ENCODE results near the gene PTPRM. TPM values are rescaled to one million over a fixed set of nuclear protein-coding genes. Genes with fewer than 3 reads are reported as not detected.

The PTPRM gene
- total and polyA plus RNA-seq, 2 of the 4 experiments (the other 2 are of a cell fraction), result 28.3 to 51.2 TPM

DNA sequence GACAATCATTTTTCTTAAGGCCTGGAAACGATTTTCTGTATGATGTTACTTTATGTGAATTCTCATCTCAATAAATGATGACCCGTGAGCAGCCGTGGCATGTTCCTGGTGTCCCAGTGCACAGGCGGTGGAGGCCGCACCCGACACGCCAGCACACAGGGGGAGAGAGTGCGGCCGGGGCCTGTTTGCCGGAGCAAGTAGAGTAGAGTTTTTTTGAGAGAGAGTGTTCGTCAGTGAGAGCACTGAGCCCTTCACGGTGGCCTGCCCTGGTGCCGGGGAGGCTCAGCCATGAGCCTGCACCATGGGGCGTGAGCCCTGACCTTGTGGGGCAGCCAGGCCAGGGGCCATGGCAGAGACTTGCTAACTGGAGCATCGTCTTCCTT is 839.7 kb downstream of the PTPRM start:
- H3K4ac ChIP-seq (ENCODE audit: low read depth, low read length), result no peak overlapping the region
- no peak overlapping the region for H3K4me3 ChIP-seq (ENCODE audit: insufficient read depth, low read depth, low read length)
- no peaks in the 10 kb centered on the region for H3K27me3 ChIP-seq (ENCODE audit: control insufficient read depth, insufficient read depth, low read length)
- dilution Hi-C loops (cut with HindIII; ENCODE audit: low sequenced_read_pairs, unreplicated experiment), result no loop called here
- no peak overlapping the region for H4K91ac ChIP-seq (ENCODE audit: insufficient read depth, low read depth, low read length)
- H3K9me3 ChIP-seq (ENCODE audit: control insufficient read depth, insufficient read depth, low read length), result peaks cover 2% of the 10 kb centered on the region
- no peak overlapping the region for H3K23ac ChIP-seq (ENCODE audit: low read depth, low read length)
- ATAC-seq (ENCODE audit: low read depth) (no peak), DNase-seq (no peak)
- H3K27ac ChIP-seq (ENCODE audit: insufficient read depth, low read length), result no peak overlapping the region
- CTCF ChIA-PET, result no interaction called here
- H3K36me3 ChIP-seq (ENCODE audit: control insufficient read depth, insufficient read depth, low read length), result peaks cover 4% of the 10 kb centered on the region; the same call in 1 of the 2 replicates
- H2AFZ ChIP-seq (replicated peaks; ENCODE audit: low read length, poor library complexity), result no peak overlapping the region
- no peak overlapping the region for H3K18ac ChIP-seq (ENCODE audit: low read depth, low read length)
- no peak overlapping the region for H3K9ac ChIP-seq (ENCODE audit: low read depth, low read length)
- intact Hi-C loops (cut with micrococcal nuclease), result no loop called here
- H4K8ac ChIP-seq (ENCODE audit: low read depth in 2 of 2, low read length in 2 of 2), result no peak overlapping the region
- POLR2A ChIA-PET (ENCODE audit: unreplicated experiment), result no interaction called here
- no peaks in the 10 kb centered on the region for H3K4me1 ChIP-seq (ENCODE audit: control insufficient read depth, insufficient read depth, low read length)
- no peak overlapping the region for H3K14ac ChIP-seq (replicated peaks; ENCODE audit: low read depth, low read length)
- no peak overlapping the region for H2AK9ac ChIP-seq (replicated peaks; ENCODE audit: low read depth, low read length, poor library complexity)
- no peak overlapping the region for H3K4me2 ChIP-seq (ENCODE audit: low read depth, low read length)
- no peaks in the 10 kb centered on the region for H4K20me1 ChIP-seq (ENCODE audit: insufficient read depth, low read length)
- BruUV-seq (replicated peaks), result no TSS peak
- H2AK5ac ChIP-seq (ENCODE audit: low read depth, low read length), result no peak overlapping the region
- H3K56ac ChIP-seq (ENCODE audit: extremely low read depth, insufficient read depth, low read length), result no peak overlapping the region
- H2BK120ac ChIP-seq (ENCODE audit: low read depth, low read length), result no peak overlapping the region
- 97% methylated on average over 5 of the region's 15 CpGs; no CpG with 5 or more reads in 1 of the 2 experiments for WGBS, 2 experiments (ENCODE audit: extremely low coverage in 2 of 2, insufficient read length in 1 of 2)
- H2BK15ac ChIP-seq (ENCODE audit: low read depth, low read length), result no peak overlapping the region
- no peak for TF ChIP-seq FOS (IDR thresholded peaks at IDR 0.05; ENCODE audit: low read depth, low read length)
- no peak for TF ChIP-seq NFE2L2 (IDR thresholded peaks at IDR 0.05; ENCODE audit: low read depth, low read length)
- H2BK20ac ChIP-seq (ENCODE audit: low read depth, low read length), result no peak overlapping the region
- H3K9me1 ChIP-seq (ENCODE audit: insufficient read depth, low read length), result 0 out of 2 replicates have a peak, but pooled peaks cover 2% of the 10 kb centered on the region
- H3K79me1 ChIP-seq (ENCODE audit: low read depth in 1 of 2, low read length in 2 of 2), result no peaks in the 10 kb centered on the region
- in situ Hi-C loops (cut with MboI; ENCODE audit: low sequenced_read_pairs), result no loop called here
- H4K5ac ChIP-seq (ENCODE audit: low read depth, low read length), result no peak overlapping the region
- no peak overlapping the region for H2BK5ac ChIP-seq (ENCODE audit: low read depth, low read length, poor library complexity, severe bottlenecking)
